ENCODE measurements around the gene ITPKB. TPM values are rescaled to one million over a fixed set of nuclear protein-coding genes. Genes with fewer than 3 reads are reported as not detected.

Gene ITPKB
- total RNA-seq, 2 donors from 2014 or later: 26.9 to 28.4 TPM

DNA sequence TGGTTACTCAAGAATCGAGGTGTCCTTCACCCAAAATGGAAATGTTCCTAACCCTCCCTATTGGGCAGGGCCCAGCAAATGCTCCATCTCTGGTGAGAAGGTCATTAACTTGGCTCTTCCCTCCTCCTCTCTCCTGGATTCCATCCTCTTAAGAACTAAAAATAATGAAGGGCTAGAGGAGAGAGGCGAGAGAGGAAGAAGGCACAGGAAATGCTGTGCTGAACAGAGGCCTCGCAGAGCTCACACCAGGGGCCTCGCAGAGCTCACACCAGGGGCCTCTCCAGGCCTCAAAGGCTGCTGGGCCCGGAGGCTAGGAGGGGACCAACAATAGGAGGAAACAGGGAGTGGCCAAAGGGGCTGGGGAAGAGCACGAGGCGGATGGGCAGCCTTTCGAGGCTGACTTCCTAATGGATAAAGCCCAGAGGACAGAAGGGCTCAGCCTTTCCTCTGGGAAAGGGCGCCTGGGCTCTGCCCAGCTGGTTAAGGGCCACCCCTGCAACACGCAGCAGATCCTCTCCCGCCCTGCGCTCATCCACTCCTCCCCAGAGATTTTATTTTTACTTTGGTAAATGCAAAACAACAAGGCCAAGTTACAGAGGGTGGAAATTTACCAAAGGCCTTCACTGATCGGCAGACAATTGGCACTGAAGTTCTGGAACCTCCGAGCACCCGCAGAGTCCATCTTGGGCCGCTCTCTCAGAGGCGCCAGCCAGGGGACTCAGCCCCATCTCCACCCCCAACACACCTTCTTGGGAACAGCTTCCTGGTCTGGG, 78.5 kb downstream of the ITPKB start:
- H3K27me3 ChIP-seq (replicated peaks; ENCODE audit: insufficient read depth): no peaks in the 10 kb centered on the region
- H3K9me3 ChIP-seq: no peaks in the 10 kb centered on the region
- H3K4me1 ChIP-seq (ENCODE audit: control insufficient read depth in 1 of 2, low read depth in 2 of 2): peaks cover 78 to 95% of the 10 kb centered on the region in 2 donors
- TF ChIP-seq, protein P1, sequence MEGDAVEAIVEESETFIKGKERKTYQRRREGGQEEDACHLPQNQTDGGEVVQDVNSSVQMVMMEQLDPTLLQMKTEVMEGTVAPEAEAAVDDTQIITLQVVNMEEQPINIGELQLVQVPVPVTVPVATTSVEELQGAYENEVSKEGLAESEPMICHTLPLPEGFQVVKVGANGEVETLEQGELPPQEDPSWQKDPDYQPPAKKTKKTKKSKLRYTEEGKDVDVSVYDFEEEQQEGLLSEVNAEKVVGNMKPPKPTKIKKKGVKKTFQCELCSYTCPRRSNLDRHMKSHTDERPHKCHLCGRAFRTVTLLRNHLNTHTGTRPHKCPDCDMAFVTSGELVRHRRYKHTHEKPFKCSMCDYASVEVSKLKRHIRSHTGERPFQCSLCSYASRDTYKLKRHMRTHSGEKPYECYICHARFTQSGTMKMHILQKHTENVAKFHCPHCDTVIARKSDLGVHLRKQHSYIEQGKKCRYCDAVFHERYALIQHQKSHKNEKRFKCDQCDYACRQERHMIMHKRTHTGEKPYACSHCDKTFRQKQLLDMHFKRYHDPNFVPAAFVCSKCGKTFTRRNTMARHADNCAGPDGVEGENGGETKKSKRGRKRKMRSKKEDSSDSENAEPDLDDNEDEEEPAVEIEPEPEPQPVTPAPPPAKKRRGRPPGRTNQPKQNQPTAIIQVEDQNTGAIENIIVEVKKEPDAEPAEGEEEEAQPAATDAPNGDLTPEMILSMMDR (IDR thresholded peaks at IDR 0.05): no peak
- no peak for ATAC-seq (ENCODE audit: insufficient number of reproducible peaks, low FRiP score, low read depth)
- no peak overlapping the region for H3K4me3 ChIP-seq
- peak overlapping the region; percentile 89 to 94 for H3K27ac ChIP-seq
- H3K36me3 ChIP-seq: no peaks in the 10 kb centered on the region
- no peak for DNase-seq (ENCODE audit: low spot score)

DNA sequence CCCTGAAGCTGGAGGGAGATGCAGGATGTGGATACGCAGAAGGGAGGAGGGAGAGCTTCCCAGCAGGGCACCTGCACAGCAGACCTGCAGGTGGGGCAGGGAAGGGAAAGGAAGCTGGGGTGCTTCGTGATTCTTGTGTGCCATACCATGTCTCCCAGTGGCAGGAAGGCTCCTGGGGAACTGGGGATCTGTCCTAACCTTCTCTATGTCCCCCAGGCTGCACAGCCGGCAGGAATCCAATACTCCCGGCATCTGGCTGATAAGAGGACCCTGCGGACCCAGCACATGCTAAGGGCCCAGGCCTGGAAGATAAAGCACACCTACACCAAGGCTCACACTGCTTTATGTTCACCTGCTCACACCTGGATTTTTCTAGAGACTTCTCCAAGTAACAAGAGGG, 79.4 kb downstream of the ITPKB start:
- Histone ChIP-seq H3K4me3 (no peak overlapping the region), H3K4me1 (ENCODE audit: control insufficient read depth in 1 of 2, low read depth in 2 of 2) (peaks cover 70 to 94% of the 10 kb centered on the region in 2 donors), H3K27ac (peak overlapping the region; percentile 60 to 64), H3K9me3 (no peaks in the 10 kb centered on the region), H3K27me3 (replicated peaks; ENCODE audit: insufficient read depth) (no peaks in the 10 kb centered on the region), H3K36me3 (no peaks in the 10 kb centered on the region)
- TF ChIP-seq, protein P1 (IDR thresholded peaks at IDR 0.05): no peak
- DNase-seq (ENCODE audit: low spot score) (no peak), ATAC-seq (ENCODE audit: insufficient number of reproducible peaks, low FRiP score, low read depth) (no peak)

DNA sequence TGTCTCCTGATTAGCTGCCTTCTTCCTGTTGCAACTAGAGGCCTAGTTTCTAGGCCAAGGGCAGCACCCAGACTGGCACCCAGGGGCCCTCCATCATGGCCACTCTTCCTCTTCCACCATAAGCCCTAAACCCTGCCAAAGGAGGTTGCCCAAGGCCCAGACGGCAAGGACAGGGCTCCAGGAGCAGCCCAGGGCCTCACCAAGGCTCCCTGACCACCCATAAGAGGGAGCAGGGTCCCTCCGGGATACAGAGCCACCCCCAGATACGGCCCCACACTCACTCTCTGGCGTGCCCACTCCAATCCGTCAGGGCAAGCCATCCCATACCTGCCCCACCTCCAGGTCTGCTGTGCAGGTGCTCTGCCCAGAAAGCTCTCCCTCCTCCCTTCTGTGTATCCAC, 79.9 kb downstream of the ITPKB start:
- no peak overlapping the region for H3K4me3 ChIP-seq
- H3K36me3 ChIP-seq: no peaks in the 10 kb centered on the region
- no peaks in the 10 kb centered on the region for H3K9me3 ChIP-seq
- ATAC-seq (ENCODE audit: insufficient number of reproducible peaks, low FRiP score, low read depth): no peak
- peak overlapping the region; percentile 60 to 64 for H3K27ac ChIP-seq
- TF ChIP-seq, protein P1 (IDR thresholded peaks at IDR 0.05): no peak
- peaks cover 68 to 95% of the 10 kb centered on the region in 2 donors for H3K4me1 ChIP-seq (ENCODE audit: control insufficient read depth in 1 of 2, low read depth in 2 of 2)
- no peaks in the 10 kb centered on the region for H3K27me3 ChIP-seq (replicated peaks; ENCODE audit: insufficient read depth)
- no peak for DNase-seq (ENCODE audit: low spot score)

DNA sequence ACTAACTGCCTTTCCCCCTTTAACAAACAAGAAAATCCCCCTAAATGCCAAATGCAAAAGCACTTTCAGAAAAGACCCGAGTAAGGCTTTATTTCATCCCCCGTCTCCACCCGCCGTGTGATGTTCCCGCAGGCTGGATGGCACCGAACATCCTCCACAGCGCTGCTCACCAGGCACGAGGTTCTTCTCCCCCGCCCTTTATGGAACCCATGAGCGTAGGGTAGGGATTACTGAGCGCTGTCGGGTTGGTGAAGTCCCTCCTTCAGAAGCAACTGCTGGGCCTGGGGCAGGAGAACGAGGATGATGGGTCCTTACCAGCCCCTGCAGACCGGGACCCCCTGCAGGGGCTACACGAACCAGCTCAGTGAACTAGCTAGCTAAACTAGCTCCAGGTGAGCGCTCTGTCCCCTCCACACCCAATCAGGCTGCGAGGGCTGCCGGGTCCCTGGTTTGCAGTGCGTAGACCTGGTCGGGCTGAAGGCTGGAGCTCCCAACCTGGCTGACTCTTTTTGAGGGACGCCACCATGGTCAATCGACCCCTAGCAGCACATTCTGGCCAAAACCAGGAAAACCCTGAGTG, 80.4 kb downstream of the ITPKB start:
- TF ChIP-seq, protein P1 (IDR thresholded peaks at IDR 0.05): no peak
- Histone ChIP-seq H3K4me1 (ENCODE audit: control insufficient read depth in 1 of 2, low read depth in 2 of 2) (peaks cover 63 to 95% of the 10 kb centered on the region in 2 donors), H3K27ac (peak overlapping the region; percentile 60 to 64), H3K9me3 (no peaks in the 10 kb centered on the region), H3K36me3 (no peaks in the 10 kb centered on the region), H3K4me3 (no peak overlapping the region), H3K27me3 (replicated peaks; ENCODE audit: insufficient read depth) (no peaks in the 10 kb centered on the region)
- ATAC-seq (ENCODE audit: insufficient number of reproducible peaks, low FRiP score, low read depth) (no peak), DNase-seq (ENCODE audit: low spot score) (no peak)

DNA sequence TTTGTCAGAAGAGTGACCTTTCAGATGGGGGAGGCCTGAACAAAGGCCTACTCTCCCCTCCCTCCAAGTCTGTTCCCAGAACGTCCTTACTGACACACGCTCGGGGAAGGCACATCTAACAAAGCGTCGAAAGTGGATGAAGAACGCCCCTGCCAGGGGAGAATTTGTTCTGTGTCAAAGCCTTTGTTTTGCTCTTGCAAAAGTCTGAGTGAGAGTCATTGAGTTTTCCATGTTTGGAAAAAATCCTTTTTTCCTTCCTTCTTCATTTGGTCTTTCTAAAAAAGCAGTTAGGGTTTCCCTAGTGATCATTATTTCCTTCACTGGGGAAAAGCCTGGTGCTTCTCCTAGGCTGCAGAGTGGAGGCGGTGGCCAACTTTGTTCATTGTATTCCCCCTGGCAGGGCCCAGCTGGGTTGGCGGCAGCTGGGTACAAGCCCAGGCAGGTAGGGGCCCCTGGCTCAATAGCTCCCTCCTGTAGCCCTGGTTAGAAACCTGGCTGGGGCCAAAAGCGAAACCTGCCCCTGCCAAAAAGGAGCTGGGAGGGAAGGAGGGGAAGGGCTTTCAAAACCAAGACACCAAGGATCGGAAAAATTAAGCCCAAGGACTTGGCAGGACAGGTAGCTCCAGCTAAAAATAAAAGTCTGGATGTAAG, 81.1 kb downstream of the ITPKB start:
- Histone ChIP-seq H3K4me1 (ENCODE audit: control insufficient read depth in 1 of 2, low read depth in 2 of 2) (peaks cover 57 to 91% of the 10 kb centered on the region in 2 donors), H3K4me3 (peak overlapping the region; percentile 31), H3K9me3 (no peaks in the 10 kb centered on the region), H3K36me3 (no peaks in the 10 kb centered on the region), H3K27ac (peak overlapping the region; percentile 60 to 64), H3K27me3 (replicated peaks; ENCODE audit: insufficient read depth) (no peaks in the 10 kb centered on the region)
- TF ChIP-seq, protein P1 (IDR thresholded peaks at IDR 0.05): no peak
- DNase-seq (ENCODE audit: low spot score) (no peak), ATAC-seq (ENCODE audit: insufficient number of reproducible peaks, low FRiP score, low read depth) (no peak)

All from thoracic aorta (tissue), 2 donors.